Measurements from ENCODE around the gene MAST3. TPM values are rescaled to one million over a fixed set of nuclear protein-coding genes. Genes with fewer than 3 reads are reported as not detected.

The MAST3 gene
- total and polyA plus RNA-seq, 4 donors = 4.3 to 10.6 (median 6.7) TPM

DNA sequence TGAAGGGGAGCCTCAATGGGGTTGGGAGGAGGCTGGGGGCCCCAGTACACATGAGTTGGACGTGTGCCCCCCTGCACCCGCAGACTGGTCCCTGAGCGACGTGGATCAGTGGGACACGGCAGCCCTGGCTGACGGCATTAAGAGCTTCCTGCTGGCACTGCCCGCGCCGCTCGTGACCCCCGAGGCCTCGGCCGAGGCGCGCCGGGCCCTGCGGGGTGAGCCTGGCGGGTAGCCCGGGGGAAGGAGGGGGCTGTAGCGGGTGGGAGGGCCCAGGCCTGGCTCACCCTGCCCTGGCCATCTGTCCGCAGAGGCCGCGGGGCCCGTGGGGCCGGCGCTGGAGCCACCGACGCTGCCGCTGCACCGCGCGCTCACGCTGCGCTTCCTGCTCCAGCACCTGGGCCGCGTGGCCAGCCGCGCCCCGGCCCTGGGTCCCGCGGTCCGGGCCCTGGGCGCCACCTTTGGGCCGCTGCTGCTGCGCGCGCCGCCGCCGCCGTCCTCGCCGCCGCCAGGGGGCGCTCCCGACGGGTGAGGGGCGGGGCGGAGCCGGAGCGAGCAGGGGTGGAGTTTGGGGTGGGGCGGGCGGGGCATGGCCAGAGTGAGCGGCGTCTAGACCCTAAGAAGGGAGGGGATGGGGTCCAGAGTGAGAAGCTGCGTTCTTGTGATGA lies 63.5 kb downstream of the MAST3 start:
- DNase-seq (ENCODE audit: low spot score) = peak; percentile 89
- H3K27ac ChIP-seq (ENCODE audit: low read depth in 1 of 2, low read length in 2 of 2) = peak overlapping the region; percentile 7 to 38
- peak overlapping the region in 1 of 3 donors; percentile 45 for H3K4me3 ChIP-seq (ENCODE audit: low read depth in 1 of 3, low read length in 3 of 3)
- no peaks in the 10 kb centered on the region for H3K27me3 ChIP-seq (ENCODE audit: control insufficient read depth in 4 of 4, insufficient read depth in 4 of 4, low read length in 3 of 4)
- no peak overlapping the region for H3K9ac ChIP-seq (ENCODE audit: low read depth in 1 of 2, low read length in 2 of 2)
- no peaks in the 10 kb centered on the region for H3K9me3 ChIP-seq (ENCODE audit: control insufficient read depth in 4 of 4, low read length in 3 of 4)
- peaks cover 5 to 29% (median 20%) of the 10 kb centered on the region in 4 donors for H3K4me1 ChIP-seq (ENCODE audit: control insufficient read depth in 4 of 4, insufficient read depth in 4 of 4, low read length in 3 of 4)
- H3K36me3 ChIP-seq (ENCODE audit: control insufficient read depth in 4 of 4, insufficient read depth in 3 of 4, low read depth in 1 of 4, low read length in 3 of 4) = peaks cover 0 to 19% (median 11%) of the 10 kb centered on the region in 4 donors
- TF ChIP-seq RXRA (IDR thresholded peaks at IDR 0.05) (no peak), EGR1 (IDR thresholded peaks at IDR 0.05; ENCODE audit: low read depth in 2 of 2) (no peak), YY1 (IDR thresholded peaks at IDR 0.05) (no peak), SP1 (IDR thresholded peaks at IDR 0.05) (no peak), NR2F2 (IDR thresholded peaks at IDR 0.05) (no peak)
- TF ChIP-seq, protein P1, sequence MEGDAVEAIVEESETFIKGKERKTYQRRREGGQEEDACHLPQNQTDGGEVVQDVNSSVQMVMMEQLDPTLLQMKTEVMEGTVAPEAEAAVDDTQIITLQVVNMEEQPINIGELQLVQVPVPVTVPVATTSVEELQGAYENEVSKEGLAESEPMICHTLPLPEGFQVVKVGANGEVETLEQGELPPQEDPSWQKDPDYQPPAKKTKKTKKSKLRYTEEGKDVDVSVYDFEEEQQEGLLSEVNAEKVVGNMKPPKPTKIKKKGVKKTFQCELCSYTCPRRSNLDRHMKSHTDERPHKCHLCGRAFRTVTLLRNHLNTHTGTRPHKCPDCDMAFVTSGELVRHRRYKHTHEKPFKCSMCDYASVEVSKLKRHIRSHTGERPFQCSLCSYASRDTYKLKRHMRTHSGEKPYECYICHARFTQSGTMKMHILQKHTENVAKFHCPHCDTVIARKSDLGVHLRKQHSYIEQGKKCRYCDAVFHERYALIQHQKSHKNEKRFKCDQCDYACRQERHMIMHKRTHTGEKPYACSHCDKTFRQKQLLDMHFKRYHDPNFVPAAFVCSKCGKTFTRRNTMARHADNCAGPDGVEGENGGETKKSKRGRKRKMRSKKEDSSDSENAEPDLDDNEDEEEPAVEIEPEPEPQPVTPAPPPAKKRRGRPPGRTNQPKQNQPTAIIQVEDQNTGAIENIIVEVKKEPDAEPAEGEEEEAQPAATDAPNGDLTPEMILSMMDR (IDR thresholded peaks at IDR 0.05; ENCODE audit: low read depth, low read length, missing input control) = peak; percentile 70
- TF ChIP-seq, protein P2, sequence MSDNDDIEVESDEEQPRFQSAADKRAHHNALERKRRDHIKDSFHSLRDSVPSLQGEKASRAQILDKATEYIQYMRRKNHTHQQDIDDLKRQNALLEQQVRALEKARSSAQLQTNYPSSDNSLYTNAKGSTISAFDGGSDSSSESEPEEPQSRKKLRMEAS (IDR thresholded peaks at IDR 0.05) = no peak
- WGBS = 4% methylated on average over 66 of the region's 66 CpGs

DNA sequence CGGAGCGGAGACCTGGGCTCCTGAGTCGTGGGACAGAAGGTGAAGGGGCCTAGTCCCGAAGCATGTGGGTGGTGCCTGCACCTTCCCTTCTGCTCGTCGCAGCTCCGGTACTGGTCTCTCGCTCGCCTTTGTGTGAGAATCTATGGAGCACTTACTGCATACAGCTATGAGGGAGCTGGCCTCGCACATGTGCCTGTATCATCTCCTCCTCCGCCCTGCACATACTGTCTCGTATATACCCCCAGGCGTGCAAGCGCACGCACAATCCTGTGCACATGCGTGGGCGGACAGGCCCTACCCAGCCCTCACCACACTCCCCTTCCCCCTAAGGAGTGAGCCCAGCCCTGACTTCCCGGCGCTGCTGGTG lies 64.0 kb downstream of the MAST3 start:
- no peaks in the 10 kb centered on the region for H3K9me3 ChIP-seq (ENCODE audit: control insufficient read depth in 4 of 4, low read length in 3 of 4)
- H3K4me3 ChIP-seq (ENCODE audit: low read depth in 1 of 3, low read length in 3 of 3) = no peak overlapping the region
- H3K4me1 ChIP-seq (ENCODE audit: control insufficient read depth in 4 of 4, insufficient read depth in 4 of 4, low read length in 3 of 4) = peaks cover 5 to 24% (median 17%) of the 10 kb centered on the region in 4 donors
- H3K9ac ChIP-seq (ENCODE audit: low read depth in 1 of 2, low read length in 2 of 2) = no peak overlapping the region
- no peak for DNase-seq (ENCODE audit: low spot score)
- TF ChIP-seq TAF1 (conservative IDR thresholded peaks at IDR 0.05) (no peak), RAD21 (IDR thresholded peaks at IDR 0.05) (no peak), NR2F2 (IDR thresholded peaks at IDR 0.05) (no peak), HNF4A (conservative IDR thresholded peaks at IDR 0.05) (no peak), EGR1 (IDR thresholded peaks at IDR 0.05; ENCODE audit: low read depth in 2 of 2) (no peak), RXRA (IDR thresholded peaks at IDR 0.05) (no peak), HNF4G (IDR thresholded peaks at IDR 0.05) (no peak)
- TF ChIP-seq, protein P3, sequence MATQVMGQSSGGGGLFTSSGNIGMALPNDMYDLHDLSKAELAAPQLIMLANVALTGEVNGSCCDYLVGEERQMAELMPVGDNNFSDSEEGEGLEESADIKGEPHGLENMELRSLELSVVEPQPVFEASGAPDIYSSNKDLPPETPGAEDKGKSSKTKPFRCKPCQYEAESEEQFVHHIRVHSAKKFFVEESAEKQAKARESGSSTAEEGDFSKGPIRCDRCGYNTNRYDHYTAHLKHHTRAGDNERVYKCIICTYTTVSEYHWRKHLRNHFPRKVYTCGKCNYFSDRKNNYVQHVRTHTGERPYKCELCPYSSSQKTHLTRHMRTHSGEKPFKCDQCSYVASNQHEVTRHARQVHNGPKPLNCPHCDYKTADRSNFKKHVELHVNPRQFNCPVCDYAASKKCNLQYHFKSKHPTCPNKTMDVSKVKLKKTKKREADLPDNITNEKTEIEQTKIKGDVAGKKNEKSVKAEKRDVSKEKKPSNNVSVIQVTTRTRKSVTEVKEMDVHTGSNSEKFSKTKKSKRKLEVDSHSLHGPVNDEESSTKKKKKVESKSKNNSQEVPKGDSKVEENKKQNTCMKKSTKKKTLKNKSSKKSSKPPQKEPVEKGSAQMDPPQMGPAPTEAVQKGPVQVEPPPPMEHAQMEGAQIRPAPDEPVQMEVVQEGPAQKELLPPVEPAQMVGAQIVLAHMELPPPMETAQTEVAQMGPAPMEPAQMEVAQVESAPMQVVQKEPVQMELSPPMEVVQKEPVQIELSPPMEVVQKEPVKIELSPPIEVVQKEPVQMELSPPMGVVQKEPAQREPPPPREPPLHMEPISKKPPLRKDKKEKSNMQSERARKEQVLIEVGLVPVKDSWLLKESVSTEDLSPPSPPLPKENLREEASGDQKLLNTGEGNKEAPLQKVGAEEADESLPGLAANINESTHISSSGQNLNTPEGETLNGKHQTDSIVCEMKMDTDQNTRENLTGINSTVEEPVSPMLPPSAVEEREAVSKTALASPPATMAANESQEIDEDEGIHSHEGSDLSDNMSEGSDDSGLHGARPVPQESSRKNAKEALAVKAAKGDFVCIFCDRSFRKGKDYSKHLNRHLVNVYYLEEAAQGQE (IDR thresholded peaks at IDR 0.05) = no peak
- TF ChIP-seq, protein P4, sequence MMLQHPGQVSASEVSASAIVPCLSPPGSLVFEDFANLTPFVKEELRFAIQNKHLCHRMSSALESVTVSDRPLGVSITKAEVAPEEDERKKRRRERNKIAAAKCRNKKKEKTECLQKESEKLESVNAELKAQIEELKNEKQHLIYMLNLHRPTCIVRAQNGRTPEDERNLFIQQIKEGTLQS (IDR thresholded peaks at IDR 0.05) = no peak
- 81% methylated on average over 19 of the region's 19 CpGs for WGBS
- no peak overlapping the region for H3K27ac ChIP-seq (ENCODE audit: low read depth in 1 of 2, low read length in 2 of 2)
- H3K27me3 ChIP-seq (ENCODE audit: control insufficient read depth in 4 of 4, insufficient read depth in 4 of 4, low read length in 3 of 4) = no peaks in the 10 kb centered on the region
- peaks cover 0 to 22% (median 13%) of the 10 kb centered on the region in 4 donors for H3K36me3 ChIP-seq (ENCODE audit: control insufficient read depth in 4 of 4, insufficient read depth in 3 of 4, low read depth in 1 of 4, low read length in 3 of 4)

Measured in liver (tissue), 9 donors.